Renal cortical epithelial cell (primary cell): ENCODE measurements around the gene DR1. TPM values are rescaled to one million over a fixed set of nuclear protein-coding genes. Genes with fewer than 3 reads are reported as not detected.
"Not testable (repeated sequence)": the region's sequence is repeated elsewhere in the genome, so short reads cannot be mapped to it uniquely, and the experiment has no call there.

Experiments
- DNase-seq: peaks from one replicate; pipeline ENCODE4 v3.0.0-alpha.2; 2011; ENCODE audit warnings: low read depth
- total RNA-seq: library from RNA; depleted of rRNA; stranded (reverse); fragments of >200 nt; gene quantifications from 2 replicates; pipeline ENCODE4 v1.2.3, GENCODE V29; 2014

Gene DR1
- total RNA-seq, 1 donor from 2014 or later: 46.6 TPM

- peak; percentile 50 for DNase-seq
Observed at GRCh38 chr1:93340090-93340489, 5.6 kb upstream of the DR1 start.

- DNase-seq: no peak
Observed at GRCh38 chr1:93344484-93344883, 1.2 kb upstream of the DR1 start.

GRCh38 chr1:93344886-93345632, 648 bp upstream of the DR1 start:
- peak; percentile 35 for DNase-seq

GRCh38 chr1:93346421-93346993, 800 bp downstream of the DR1 start:
- peak; percentile 32 for DNase-seq

- DNase-seq: no peak
Observed at GRCh38 chr1:93347334-93347899, 1.7 kb downstream of the DR1 start.

- no peak for DNase-seq
Observed at GRCh38 chr1:93348104-93348728, 2.5 kb downstream of the DR1 start.

GRCh38 chr1:93349231-93350135, 3.8 kb downstream of the DR1 start:
- DNase-seq: peak; percentile 49

GRCh38 chr1:93350322-93350721, 4.6 kb downstream of the DR1 start:
- DNase-seq: no peak

- DNase-seq: no peak
Observed at GRCh38 chr1:93350875-93351274, 5.2 kb downstream of the DR1 start.

GRCh38 chr1:93351346-93351745, 5.6 kb downstream of the DR1 start:
- DNase-seq: not testable (repeated sequence)

- no peak for DNase-seq
Observed at GRCh38 chr1:93352376-93352775, 6.7 kb downstream of the DR1 start.

- no peak for DNase-seq
Observed at GRCh38 chr1:93353286-93353685, 7.6 kb downstream of the DR1 start.

- no peak for DNase-seq
Observed at GRCh38 chr1:93354749-93355148, 9.0 kb downstream of the DR1 start.

- no peak for DNase-seq
Observed at GRCh38 chr1:93357242-93357641, 11.5 kb downstream of the DR1 start.

- no peak for DNase-seq
Observed at GRCh38 chr1:93358293-93358692, 12.6 kb downstream of the DR1 start.

GRCh38 chr1:93360111-93360510, 14.4 kb downstream of the DR1 start:
- no peak for DNase-seq

- DNase-seq: no peak
Observed at GRCh38 chr1:93362237-93362636, 16.5 kb downstream of the DR1 start.

GRCh38 chr1:93365813-93366212, 20.1 kb downstream of the DR1 start:
- no peak for DNase-seq

GRCh38 chr1:93369734-93370133, 24.0 kb downstream of the DR1 start:
- no peak for DNase-seq

- DNase-seq: peak; percentile 58
Observed at GRCh38 chr1:93374334-93375106, 28.8 kb downstream of the DR1 start.

GRCh38 chr1:93384656-93385055, 38.9 kb downstream of the DR1 start:
- no peak for DNase-seq
